NCI-H69 (cell line): ENCODE data around the gene CNGB1.
A peak's percentile ranks its signal among the peaks of the same experiment; 100 is the strongest.
"Not testable (repeated sequence)": the region's sequence is repeated elsewhere in the genome, so short reads cannot be mapped to it uniquely, and the experiment has no call there.

Experiments used
- DNase-seq: peaks from one replicate; lab custom pipeline; 2025; lab: John Stamatoyannopoulos, UW

The CNGB1 gene

GRCh38 chr16:57970970-57971369, at the start of gene CNGB1:
CNGB1 (minus strand) TSS chr16:57971128; CDS start chr16:57967286, 3,842 bp downstream.
- DNase-seq = peak; percentile 7

- no peak for DNase-seq
These were observed 49.1 kb upstream of the CNGB1 start for GRCh38 chr16:58019866-58020538.

- DNase-seq = no peak
These were observed 47.9 kb upstream of the CNGB1 start for GRCh38 chr16:58018803-58019202.

- DNase-seq = no peak
These were observed 46.0 kb upstream of the CNGB1 start for GRCh38 chr16:58016840-58017446.

- no peak for DNase-seq
These were observed 42.5 kb upstream of the CNGB1 start for GRCh38 chr16:58013201-58013956.

GRCh38 chr16:58012481-58012880, 41.6 kb upstream of the CNGB1 start:
- no peak for DNase-seq

GRCh38 chr16:58011652-58012051, 40.7 kb upstream of the CNGB1 start:
- no peak for DNase-seq

GRCh38 chr16:58010886-58011285, 40.0 kb upstream of the CNGB1 start:
- no peak for DNase-seq

- DNase-seq = no peak
These were observed 39.0 kb upstream of the CNGB1 start for GRCh38 chr16:58009856-58010416.

GRCh38 chr16:58004736-58005135, 33.8 kb upstream of the CNGB1 start:
- not testable (repeated sequence) for DNase-seq

- DNase-seq = no peak
These were observed 32.0 kb upstream of the CNGB1 start for GRCh38 chr16:58002936-58003335.

- DNase-seq = no peak
These were observed 31.5 kb upstream of the CNGB1 start for GRCh38 chr16:58002416-58002800.

GRCh38 chr16:58001781-58002415, 31.0 kb upstream of the CNGB1 start:
- no peak for DNase-seq

- DNase-seq = peak; percentile 89
These were observed 30.1 kb upstream of the CNGB1 start, which contains the start of gene USB1 for GRCh38 chr16:58000706-58001676. USB1 (plus strand) TSS chr16:58001407; CDS start chr16:58001484, 77 bp downstream.

GRCh38 chr16:57999971-58000705, 29.2 kb upstream of the CNGB1 start, which contains the start of gene ZNF319:
ZNF319 (minus strand) TSS chr16:58000672; CDS start chr16:57998265, 2,407 bp downstream.
- DNase-seq = no peak

GRCh38 chr16:57999366-57999970, 28.5 kb upstream of the CNGB1 start:
- DNase-seq = no peak

GRCh38 chr16:57998992-57999365, 28.1 kb upstream of the CNGB1 start:
- DNase-seq = no peak

- no peak for DNase-seq
These were observed 27.6 kb upstream of the CNGB1 start for GRCh38 chr16:57998486-57998885.

GRCh38 chr16:57997528-57998265, 26.8 kb upstream of the CNGB1 start:
- DNase-seq = no peak
